ENCODE results near the gene PLEKHN1.

The PLEKHN1 gene

GRCh38 chr1:961132-961669, 5.1 kb upstream of the PLEKHN1 start:
- no peak for DNase-seq

DNA sequence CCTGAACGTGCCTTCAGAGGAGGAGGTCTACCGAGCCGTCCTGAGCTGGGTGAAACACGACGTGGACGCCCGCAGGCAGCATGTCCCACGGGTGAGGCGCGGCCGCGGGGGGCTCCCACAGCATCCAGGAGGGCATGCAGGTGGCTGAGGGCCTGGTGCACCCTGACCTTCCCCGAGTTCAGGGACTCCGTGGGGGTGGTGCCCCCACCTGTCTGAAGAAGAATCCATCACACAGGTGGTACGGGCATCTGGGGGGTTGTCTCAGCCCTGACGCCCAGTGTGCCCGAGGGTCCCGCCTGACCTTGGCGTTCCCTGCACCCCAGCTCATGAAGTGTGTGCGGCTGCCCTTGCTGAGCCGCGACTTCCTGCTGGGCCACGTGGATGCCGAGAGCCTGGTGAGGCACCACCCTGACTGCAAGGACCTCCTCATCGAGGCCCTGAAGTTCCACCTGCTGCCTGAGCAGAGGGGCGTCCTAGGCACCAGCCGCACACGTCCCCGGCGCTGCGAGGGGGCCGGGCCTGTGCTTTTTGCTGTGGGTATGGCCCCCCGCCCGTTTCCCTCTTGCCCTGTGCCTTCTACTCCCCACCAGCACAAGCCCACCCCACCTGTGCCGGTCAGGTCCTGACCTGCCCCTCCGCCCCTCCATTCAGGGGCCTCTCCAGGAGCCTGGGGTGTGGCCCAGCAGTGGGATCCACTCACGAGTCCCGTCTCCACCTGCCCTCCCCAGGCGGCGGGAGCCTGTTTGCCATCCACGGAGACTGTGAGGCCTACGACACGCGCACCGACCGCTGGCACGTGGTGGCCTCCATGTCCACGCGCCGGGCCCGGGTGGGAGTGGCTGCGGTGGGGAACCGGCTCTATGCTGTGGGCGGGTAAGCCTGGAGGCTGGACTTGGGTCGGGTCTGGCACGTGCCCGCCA, 3.6 kb upstream of the PLEKHN1 start:
- DNase-seq = no peak

- no peak for DNase-seq
Observed at GRCh38 chr1:963301-963651, 3.0 kb upstream of the PLEKHN1 start.

- no peak for DNase-seq
Observed at GRCh38 chr1:963746-964525, 2.3 kb upstream of the PLEKHN1 start.

GRCh38 chr1:964691-965525, 1.4 kb upstream of the PLEKHN1 start:
- DNase-seq = no peak

DNA sequence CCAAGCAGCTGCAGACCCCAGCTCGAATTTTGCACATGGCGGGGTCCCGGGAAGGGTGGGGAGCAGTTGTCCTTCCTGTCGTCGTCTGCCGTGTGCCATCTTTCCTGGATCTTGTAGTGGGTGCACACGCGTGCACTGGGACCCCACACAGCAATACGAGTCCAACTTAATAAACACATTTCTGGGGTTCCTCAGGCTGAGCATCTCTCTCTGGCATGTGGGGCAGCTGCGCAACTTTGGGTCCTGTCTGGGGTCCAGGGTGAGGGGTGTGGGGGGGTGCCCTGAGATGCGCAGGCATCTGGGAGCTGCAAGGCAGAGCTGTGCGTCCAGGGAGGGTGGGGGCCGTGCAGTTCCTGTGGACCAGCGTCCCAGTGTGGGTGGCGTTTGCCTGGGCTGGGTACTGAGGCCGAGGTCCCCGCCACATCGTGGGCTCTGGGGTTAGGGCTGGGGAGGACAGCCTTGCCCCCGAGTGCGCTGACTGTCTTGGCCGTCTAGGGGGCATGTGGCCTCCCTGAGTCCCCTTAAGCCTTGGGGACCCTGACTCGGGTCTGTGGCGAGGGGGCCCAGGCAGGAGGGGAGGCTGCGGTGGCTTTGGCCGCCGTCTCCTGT, 652 bp upstream of the PLEKHN1 start:
- DNase-seq = no peak

DNA sequence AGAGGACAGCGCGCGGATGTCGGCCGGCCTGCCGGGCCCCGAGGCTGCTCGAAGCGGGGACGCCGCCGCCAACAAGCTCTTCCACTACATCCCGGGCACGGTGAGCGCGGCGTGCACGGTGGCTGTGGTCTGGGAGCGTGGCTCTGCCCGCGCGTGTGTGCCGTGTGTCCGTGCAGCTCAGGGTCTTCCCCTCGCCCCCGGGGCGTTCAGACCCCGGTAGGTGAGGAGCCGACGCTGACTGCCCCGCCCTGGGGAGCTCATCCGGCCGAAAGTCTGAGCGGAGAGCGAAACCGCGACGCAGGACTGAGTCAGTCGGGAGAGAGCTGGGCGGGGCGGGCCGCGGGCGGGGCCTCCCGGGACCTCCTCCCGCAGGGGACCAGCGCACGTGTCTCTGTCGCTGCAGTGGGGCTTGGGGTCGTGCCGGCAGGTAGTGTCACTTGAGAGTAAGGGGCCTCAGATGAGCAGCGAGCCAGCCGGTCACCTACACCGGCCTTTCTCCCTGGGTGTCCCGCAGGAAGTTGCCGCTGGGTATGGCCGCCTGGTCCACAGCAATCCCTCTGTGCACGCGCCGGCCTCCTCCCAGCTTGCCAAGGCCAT, 520 bp downstream of the PLEKHN1 start:
- peak; percentile 75 for DNase-seq

DNA sequence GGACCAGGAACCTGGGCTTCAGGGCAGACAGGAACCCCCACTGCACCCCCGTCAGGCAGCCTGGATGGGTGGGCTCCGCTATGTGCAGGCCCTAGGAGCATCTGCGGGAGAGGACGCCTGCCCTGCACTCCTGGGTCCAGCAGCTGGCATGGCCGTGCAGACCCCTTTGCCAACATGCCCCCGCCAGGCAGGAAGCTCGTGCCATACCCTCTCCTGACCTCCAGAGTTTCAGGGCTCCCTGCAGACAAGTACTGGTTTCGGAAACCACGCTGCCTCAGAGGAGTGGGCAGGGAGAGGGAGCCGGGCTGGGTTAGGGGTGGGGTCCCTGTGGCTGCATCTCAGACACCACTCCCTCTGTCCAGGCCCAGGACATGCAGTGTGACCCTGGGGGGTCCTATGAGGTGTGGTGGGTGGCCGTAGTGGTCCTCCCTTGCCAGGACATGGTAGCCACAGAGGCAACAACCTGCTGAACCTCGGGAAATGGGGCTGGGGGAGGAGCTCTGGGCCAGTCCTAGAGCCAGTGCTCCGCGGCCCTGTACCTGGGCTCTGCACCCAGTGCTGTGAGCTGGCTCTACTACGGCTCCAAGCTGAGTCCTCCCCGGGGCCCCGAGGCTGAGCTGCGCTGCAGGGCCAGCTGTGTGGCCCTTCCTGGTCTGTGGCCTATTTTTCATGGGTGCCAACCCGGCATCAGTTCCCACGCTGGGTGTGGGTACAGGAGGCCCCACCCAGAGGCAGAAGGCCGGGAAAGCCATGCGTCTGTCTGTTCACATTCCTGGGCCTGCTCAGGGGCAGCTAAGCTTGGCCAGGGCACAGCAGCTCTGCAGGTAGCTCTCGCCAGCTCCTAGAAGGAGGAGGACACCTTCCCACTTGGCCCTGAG, 1.4 kb downstream of the PLEKHN1 start:
- DNase-seq = no peak

GRCh38 chr1:969260-969855, 3.1 kb downstream of the PLEKHN1 start:
- no peak for DNase-seq

DNA sequence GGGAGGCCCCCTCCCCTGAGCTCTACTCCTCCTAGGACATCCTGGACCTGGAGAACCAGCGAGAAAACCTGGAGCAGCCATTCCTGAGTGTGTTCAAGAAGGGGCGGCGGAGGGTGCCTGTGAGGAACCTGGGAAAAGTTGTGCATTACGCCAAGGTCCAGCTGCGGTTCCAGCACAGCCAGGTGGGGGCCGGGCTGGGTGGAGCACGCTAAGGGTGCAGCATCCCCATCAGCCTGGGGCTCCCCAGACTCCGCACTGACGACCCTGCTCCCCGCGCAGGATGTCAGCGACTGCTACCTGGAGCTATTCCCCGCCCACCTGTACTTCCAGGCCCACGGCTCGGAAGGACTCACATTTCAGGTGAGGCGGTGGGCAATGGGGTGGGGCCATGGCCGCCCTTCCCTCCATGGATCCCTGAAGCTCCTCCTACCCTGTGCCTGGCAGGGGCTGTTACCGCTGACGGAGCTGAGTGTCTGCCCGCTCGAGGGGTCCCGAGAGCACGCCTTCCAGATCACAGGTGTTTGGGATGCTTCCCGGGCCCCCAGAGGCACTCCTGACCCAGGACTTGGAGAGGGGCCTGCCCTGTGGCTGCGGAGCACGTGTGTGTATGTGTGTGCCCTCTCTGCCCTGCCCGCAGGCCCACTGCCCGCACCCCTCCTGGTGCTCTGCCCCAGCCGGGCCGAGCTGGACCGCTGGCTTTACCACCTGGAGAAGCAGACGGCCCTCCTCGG, 4.1 kb downstream of the PLEKHN1 start:
- no peak for DNase-seq

DNA sequence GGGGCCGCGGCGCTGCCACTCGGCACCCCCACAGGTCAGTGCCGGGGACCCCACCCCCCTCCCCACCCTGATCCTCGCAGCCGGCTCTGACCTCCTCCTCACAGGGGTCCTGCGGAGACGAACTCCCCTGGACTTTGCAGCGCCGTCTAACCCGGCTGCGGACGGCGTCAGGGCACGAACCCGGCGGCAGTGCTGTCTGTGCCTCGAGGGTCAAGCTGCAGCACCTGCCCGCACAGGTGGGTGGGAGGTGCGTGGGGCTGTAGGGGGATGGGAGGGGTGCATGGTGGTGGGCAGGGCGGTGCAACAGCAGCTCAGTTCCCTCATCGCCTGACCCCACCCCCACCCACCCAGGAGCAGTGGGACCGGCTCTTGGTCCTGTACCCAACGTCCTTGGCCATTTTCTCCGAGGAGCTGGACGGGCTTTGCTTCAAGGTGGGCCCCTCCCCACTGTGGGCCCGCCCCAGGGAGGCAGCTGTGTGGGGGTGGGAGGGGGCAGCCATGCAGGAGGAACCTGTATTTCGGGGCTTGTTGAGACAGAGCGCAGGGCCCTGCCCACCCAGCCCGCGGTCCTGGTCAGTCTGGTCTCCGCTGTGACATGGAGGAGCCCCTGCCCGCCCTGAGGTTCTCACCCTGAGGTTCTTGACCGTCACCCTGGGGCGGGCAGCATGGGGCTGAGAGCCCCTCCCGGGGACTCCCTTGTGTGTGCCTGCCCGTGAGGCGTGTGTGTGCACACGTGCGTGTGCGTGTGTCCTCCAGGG, 4.9 kb downstream of the PLEKHN1 start:
- no peak for DNase-seq

DNA sequence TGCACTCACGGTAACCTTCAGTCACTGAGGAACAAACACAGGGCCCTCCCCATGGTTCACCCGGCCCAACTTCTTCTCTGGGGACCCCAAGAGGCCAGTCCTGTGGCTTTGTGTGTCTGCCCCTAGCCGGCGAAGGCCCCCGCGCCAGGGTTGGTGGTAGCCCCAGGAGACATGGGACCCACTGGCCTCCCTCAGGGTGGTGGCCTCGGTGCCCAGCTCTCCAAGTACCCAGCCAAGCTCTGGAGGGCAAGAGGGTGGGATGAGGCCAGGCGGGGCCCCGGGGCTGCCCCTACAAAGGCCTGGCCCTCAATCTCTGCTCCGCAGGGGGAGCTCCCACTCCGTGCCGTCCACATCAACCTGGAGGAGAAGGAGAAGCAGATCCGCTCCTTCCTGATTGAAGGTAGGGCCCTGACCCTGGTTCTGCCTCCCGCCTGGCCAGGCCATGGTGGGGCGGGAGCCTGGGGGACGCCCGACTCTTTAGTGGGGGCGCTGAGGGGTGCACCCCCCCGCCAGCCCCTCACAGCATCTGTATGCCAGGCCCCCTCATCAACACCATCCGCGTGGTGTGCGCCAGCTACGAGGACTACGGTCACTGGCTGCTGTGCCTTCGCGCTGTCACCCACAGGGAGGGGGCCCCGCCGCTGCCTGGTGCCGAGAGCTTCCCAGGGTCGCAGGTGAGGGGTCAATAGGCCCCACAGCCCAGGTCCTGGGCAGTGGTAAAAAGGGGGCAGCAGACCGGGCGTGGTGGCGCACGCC, 5.6 kb downstream of the PLEKHN1 start:
- no peak for DNase-seq

DNA sequence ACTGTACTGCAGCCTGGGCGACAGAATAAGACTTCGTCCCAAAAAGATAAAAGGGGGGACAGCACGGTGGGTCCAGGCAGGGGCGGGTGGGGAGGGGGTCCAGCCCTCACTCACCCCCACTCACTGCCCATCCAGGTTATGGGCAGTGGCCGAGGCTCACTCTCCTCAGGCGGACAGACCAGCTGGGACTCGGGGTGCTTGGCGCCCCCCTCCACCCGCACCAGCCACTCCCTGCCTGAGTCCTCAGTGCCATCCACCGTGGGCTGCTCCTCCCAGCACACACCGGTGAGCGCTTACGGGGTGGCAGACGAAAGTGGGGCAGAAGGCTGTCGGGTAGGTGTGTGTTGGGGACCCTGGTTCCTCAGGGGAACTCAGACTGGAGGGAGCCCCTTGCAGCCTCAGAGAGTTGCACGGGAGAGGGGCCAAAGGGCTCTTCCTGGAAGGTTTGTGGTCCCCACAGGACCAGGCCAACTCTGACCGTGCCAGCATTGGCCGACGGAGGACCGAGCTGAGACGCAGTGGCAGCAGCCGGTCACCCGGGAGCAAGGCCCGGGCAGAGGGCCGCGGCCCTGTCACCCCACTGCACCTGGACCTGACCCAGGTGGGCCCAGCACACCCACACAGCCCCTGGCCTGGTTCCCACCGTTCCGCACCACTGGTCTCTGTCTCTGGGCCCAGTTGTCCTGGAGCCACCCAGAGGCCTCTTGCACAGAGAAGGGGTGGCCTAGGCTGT, 6.6 kb downstream of the PLEKHN1 start:
- DNase-seq = no peak

DNA sequence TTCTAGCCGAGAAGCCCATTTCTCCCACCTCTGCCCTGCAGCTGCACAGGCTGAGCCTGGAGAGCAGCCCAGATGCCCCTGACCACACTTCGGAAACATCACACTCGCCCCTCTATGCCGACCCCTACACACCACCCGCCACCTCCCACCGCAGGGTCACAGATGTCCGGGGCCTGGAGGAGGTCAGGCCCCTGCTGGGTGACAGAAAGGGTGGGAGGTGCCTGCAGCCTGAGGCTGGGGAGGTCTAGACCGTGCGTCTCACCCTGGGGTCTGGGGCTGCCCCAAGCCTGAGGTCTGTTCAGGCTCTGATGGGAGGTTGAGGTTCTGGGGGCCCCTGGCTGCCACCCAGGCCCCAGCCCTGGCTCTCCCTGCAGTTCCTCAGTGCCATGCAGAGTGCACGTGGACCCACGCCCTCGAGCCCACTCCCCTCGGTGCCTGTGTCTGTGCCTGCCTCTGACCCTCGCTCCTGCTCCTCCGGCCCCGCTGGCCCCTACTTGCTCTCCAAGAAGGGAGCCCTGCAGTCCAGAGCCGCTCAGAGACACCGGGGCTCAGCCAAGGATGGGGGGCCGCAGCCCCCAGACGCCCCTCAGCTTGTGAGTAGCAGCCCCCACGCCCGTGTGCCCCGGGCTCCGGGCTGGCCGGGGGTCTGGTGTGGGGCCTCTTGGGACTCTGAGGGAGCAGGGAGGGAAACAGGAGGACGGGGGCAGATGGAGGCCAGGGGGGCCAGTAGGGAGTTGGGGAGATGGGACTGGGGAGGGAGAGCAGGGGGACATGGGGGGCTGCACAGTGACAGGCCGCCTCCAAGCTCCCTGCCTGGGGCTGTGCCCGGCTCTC, 7.4 kb downstream of the PLEKHN1 start:
- no peak for DNase-seq

DNA sequence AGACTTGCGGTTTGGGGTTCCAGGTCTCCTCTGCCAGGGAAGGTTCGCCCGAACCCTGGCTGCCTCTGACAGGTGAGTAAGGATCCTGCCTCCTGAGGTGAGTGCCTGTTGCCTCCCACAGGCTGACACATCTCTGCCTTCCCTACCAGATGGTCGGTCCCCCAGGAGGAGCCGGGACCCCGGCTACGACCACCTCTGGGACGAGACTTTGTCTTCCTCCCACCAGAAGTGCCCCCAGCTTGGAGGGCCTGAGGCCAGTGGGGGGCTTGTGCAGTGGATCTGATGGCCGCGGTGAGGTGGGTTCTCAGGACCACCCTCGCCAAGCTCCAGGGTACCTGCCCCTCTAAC, 8.0 kb downstream of the PLEKHN1 start:
- no peak for DNase-seq

DNA sequence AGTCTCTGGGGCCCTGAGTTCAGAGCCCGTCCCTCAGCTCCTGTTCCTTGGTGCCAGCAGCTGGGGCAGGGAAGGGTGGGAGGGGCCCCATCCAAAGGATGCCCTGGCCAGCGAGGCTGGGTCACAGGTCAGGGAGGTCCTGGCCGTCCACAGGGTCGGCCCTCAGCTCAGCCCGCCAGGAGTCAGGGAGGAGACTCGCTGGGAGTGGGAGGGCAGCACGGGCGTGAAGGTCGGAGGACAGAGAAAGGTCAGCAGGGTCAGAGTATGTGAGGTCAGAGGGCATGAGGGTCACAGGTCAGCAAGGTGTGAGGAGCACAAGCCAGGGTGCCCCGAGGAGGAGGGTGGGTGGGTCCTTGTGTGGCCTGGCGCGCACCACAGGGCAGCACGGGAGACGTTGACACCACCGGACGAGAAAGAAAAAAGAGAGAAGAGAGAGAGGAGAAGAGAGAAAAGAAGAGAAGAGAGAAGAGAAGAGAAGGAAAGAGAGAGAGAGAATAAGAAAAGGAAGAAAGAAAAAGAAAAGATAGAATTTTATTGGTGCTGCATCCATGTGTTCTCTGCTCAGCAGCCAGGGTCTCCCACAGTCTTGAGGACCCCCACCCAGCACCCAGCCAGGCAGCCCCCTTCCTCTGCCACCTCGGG, 8.5 kb downstream of the PLEKHN1 start:
- no peak for DNase-seq

Measured in NCI-H226 (cell line).